MCF 10A (cell line): ENCODE measurements around the gene SASH1. TPM values are rescaled to one million over a fixed set of nuclear protein-coding genes. Genes with fewer than 3 reads are reported as not detected.

ENCODE experiments used
- BruUV-seq: library from RNA; stranded (reverse); fragments of 400-500 nt; replicated peaks from 2 replicates; lab custom pipeline; 2021; lab: Mats Ljungman, UMichigan
- CTCF ChIA-PET: fragments of 300-600 bp; sonication (Branson Sonifier 250); formaldehyde crosslinking; extraction: SDS; loops from one replicate; lab custom pipeline; 2021; ENCODE audit warnings: antibody characterized with exemption, inconsistent platforms; lab: Yijun Ruan, JAX
- POLR2A ChIA-PET: fragments of 300-600, 350-650 bp; sonication (Branson Sonifier 250); formaldehyde crosslinking; extraction: SDS; loops from one replicate; lab custom pipeline; 2020; ENCODE audit warnings: antibody characterized with exemption, inconsistent platforms; lab: Yijun Ruan, JAX
- DNase-seq: peaks from one replicate; pipeline ENCODE4 v3.0.0-alpha.2; 2018; ENCODE audit not compliant: unreplicated experiment
- H3K27ac Mint-ChIP-seq: one replicate; pipeline ENCODE4 v1.8.0; 2022; ENCODE audit warnings: mild to moderate bottlenecking, low read depth, mixed read lengths; ENCODE audit not compliant: unreplicated experiment
- H3K27me3 Mint-ChIP-seq: one replicate; pipeline ENCODE4 v1.8.0; 2022; ENCODE audit warnings: mixed read lengths; ENCODE audit not compliant: insufficient read depth, unreplicated experiment
- H3K36me3 Mint-ChIP-seq: one replicate; pipeline ENCODE4 v1.8.0; 2022; ENCODE audit warnings: mild to moderate bottlenecking, moderate library complexity, mixed read lengths; ENCODE audit not compliant: insufficient read depth, unreplicated experiment
- H3K4me1 Mint-ChIP-seq: one replicate; pipeline ENCODE4 v1.8.0; 2022; ENCODE audit warnings: mixed read lengths; ENCODE audit not compliant: insufficient read depth, unreplicated experiment
- H3K4me3 Mint-ChIP-seq: one replicate; pipeline ENCODE4 v1.8.0; 2022; ENCODE audit warnings: mild to moderate bottlenecking, moderate library complexity, mixed read lengths; ENCODE audit not compliant: unreplicated experiment
- H3K9me3 Mint-ChIP-seq: one replicate; pipeline ENCODE4 v1.8.0; 2022; ENCODE audit warnings: mixed read lengths; ENCODE audit not compliant: unreplicated experiment
- intact Hi-C: fragments of 100-400 bp; cut with micrococcal nuclease; formaldehyde crosslinking; loops from 2 replicates; pipeline ENCODE4 v1.14.1; 2022
- total RNA-seq: library from RNA; stranded (reverse); gene quantifications from 2 replicates; pipeline ENCODE4 v1.2.3, GENCODE V29; 2022
- TF ChIP-seq, protein P1 (sequence below): fragments of 200-600 bp; IDR thresholded peaks from one replicate; pipeline ENCODE4 v1.8.0; 2022; ENCODE audit warnings: antibody characterized with exemption, mild to moderate bottlenecking; ENCODE audit not compliant: unreplicated experiment

Gene SASH1
- total RNA-seq, 1 experiment from 2014 or later, result 18.4 TPM

DNA sequence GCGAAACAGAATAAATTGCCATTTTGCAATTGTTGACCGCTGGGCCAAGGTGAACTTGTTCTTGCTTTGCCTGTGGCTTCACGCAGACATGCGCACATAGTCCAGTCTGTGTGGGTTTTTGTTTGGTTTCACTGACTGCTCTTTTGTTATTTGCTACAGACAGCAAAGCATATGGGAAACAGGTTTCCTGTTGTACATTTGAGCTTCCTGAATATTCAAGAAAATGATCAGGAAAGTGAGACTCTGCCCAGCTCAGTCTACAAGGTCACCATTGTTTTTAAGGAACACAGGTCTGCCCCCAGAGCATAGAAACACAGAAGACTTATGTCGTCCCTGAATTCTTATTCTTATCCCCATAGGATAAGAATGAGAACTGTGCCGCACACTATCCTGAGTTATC, 55.6 kb downstream of the SASH1 start:
- TF ChIP-seq, protein P1, sequence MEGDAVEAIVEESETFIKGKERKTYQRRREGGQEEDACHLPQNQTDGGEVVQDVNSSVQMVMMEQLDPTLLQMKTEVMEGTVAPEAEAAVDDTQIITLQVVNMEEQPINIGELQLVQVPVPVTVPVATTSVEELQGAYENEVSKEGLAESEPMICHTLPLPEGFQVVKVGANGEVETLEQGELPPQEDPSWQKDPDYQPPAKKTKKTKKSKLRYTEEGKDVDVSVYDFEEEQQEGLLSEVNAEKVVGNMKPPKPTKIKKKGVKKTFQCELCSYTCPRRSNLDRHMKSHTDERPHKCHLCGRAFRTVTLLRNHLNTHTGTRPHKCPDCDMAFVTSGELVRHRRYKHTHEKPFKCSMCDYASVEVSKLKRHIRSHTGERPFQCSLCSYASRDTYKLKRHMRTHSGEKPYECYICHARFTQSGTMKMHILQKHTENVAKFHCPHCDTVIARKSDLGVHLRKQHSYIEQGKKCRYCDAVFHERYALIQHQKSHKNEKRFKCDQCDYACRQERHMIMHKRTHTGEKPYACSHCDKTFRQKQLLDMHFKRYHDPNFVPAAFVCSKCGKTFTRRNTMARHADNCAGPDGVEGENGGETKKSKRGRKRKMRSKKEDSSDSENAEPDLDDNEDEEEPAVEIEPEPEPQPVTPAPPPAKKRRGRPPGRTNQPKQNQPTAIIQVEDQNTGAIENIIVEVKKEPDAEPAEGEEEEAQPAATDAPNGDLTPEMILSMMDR, result no peak
- intact Hi-C loops, result no loop called here
- no peaks in the 10 kb centered on the region for H3K27me3 Mint-ChIP-seq

DNA sequence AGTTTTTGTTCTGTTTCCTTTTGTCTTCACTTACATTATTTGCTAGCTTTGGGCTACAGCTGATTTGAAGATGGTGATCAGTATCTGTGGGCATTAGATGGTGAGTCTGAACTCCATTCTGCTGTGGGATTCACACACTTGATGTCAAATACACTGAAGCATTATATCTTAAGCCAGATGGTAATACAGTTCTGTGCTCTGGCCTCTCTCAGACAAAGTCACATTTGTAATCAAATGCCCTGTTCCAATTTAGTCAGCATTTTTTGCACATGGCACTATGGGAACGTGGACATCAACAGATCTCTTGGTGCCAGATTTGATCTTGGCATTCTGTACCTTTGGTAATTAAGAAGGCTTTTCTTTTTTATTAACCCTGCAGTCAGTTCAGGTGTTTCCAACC, 56.0 kb downstream of the SASH1 start:
- POLR2A ChIA-PET, result no interaction called here
- H3K9me3 Mint-ChIP-seq, result no peaks in the 10 kb centered on the region
- no peaks in the 10 kb centered on the region for H3K36me3 Mint-ChIP-seq
- intact Hi-C loops, result no loop called here
- H3K4me3 Mint-ChIP-seq, result no peak overlapping the region
- CTCF ChIA-PET, result interaction anchor here (0.6 kb wide), 1 partner anchor 111 kb away, joined by 6 read pairs; no protein-coding TSS in a partner anchor
- H3K27ac Mint-ChIP-seq, result no peak overlapping the region
- H3K27me3 Mint-ChIP-seq, result no peaks in the 10 kb centered on the region
- no TSS peak for BruUV-seq
- H3K4me1 Mint-ChIP-seq, result peaks cover 8% of the 10 kb centered on the region
- DNase-seq, result no peak
- TF ChIP-seq, protein P1, result no peak

More for the DNA sequence above, 55.6 kb downstream of the SASH1 start:
- Mint-ChIP-seq H3K4me3 (no peak overlapping the region), H3K4me1 (peaks cover 8% of the 10 kb centered on the region), H3K27ac (no peak overlapping the region), H3K36me3 (no peaks in the 10 kb centered on the region), H3K9me3 (no peaks in the 10 kb centered on the region)
- DNase-seq, result no peak
- CTCF ChIA-PET, result no interaction called here
- POLR2A ChIA-PET, result no interaction called here
- no TSS peak for BruUV-seq

DNA sequence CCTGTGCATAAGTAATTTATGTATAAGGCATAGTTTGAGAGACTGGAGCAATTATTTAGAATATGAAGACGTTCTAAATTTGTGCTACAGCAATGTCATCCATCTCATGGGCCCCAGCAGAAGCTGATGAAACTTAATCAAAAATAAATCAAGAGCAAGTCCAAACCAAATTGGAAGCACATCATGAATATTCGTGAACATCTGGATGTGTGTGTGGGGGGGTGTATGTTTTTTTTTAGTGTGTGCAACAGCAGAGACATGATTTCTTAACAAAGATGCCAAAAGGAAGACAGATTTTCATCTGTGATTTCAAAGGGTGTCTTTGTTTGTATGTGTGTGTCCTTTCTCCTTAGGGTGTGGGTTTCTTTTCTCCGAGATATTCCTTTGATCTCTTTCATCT, 58.9 kb downstream of the SASH1 start:
- no peaks in the 10 kb centered on the region for H3K27me3 Mint-ChIP-seq
- no peak overlapping the region for H3K27ac Mint-ChIP-seq
- intact Hi-C loops, result no loop called here
- H3K36me3 Mint-ChIP-seq, result no peaks in the 10 kb centered on the region
- no peak overlapping the region for H3K4me3 Mint-ChIP-seq
- CTCF ChIA-PET, result no interaction called here
- POLR2A ChIA-PET, result interaction anchor here (0.7 kb wide), 1 partner anchor 59 kb away, joined by 3 read pairs; the partner anchor contains the start of gene SASH1
- TF ChIP-seq, protein P1, result no peak
- no peak for DNase-seq
- H3K9me3 Mint-ChIP-seq, result no peaks in the 10 kb centered on the region
- BruUV-seq, result no TSS peak
- H3K4me1 Mint-ChIP-seq, result peaks cover 19% of the 10 kb centered on the region

DNA sequence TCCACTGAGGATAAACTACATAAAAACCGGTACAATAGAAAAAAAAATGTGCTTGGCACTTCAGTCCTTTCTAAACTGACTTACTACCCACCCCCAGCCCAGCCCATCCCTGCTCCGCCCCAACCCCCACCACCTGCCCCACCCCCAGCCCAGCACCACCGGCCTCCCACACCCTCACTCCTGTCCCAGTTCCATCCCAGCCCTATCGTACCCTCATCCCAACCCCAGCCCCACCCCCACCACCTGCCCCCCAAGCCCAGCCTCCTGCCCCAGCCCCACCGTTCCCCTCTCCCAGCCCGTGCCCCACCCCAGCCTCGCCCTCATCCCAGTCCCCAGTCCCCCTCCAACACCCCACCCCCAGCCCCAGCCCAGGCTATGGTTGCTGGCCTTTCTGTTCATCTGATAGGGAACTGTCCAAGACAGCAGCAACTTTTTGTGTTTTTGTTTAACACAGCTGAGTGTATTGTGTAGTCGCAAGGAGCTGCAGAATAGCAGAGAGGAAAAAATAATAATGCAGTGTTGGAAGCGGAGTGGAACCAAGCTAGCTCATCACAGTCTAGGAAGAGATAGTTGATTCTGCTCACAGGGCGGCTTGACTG, 61.9 kb downstream of the SASH1 start:
- TF ChIP-seq, protein P1, result no peak
- H3K4me1 Mint-ChIP-seq, result peaks cover 29% of the 10 kb centered on the region
- intact Hi-C loops, result loop anchor here (5.0 kb wide), 1 partner anchor 38 kb away; no protein-coding TSS in a partner anchor
- no peak overlapping the region for H3K4me3 Mint-ChIP-seq
- DNase-seq, result no peak
- peaks cover 8% of the 10 kb centered on the region for H3K9me3 Mint-ChIP-seq
- no peaks in the 10 kb centered on the region for H3K27me3 Mint-ChIP-seq
- ChIA-PET CTCF (interaction anchor here (0.5 to 0.6 kb wide), 2 partner anchors 72 to 1779 kb away, joined by 3 read pairs; no protein-coding TSS in a partner anchor), POLR2A (interaction anchor here (0.9 kb wide), 1 partner anchor 9 kb away, joined by 4 read pairs; no protein-coding TSS in a partner anchor)
- H3K36me3 Mint-ChIP-seq, result no peaks in the 10 kb centered on the region
- peak overlapping the region; percentile 74 for H3K27ac Mint-ChIP-seq
- no TSS peak for BruUV-seq
